Iris pigment epithelial cell (primary cell): ENCODE results near the gene PNKD.

Experiments
- DNase-seq: peaks from one replicate; pipeline ENCODE4 v3.0.0-alpha.2; 2011; ENCODE audit warnings: low read depth

Gene PNKD

GRCh38 chr2:218370410-218371063, 100.2 kb downstream of the PNKD start:
- peak; percentile 81 for DNase-seq

- DNase-seq = no peak
Observed at GRCh38 chr2:218371983-218372350, 101.6 kb downstream of the PNKD start.

DNA sequence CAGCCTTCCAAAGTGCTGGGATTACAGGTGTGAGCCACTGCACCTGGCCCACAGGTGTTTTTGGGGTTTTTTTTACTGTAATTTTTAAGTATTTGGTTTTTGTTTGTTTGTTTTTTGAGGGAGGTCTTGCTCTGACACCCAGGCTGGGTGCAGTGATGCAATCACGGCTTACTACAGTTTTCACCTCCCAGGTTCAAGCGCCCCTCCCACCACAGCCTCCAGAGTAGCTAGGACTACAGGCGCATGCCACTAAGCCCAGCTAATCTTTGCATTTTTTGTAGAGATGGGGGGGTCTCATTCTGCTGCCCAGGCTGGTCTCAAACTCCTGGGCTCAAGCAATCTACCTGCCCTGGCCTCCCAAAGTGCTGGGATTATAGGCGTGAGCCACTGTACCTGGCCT, 104.5 kb downstream of the PNKD start:
- no peak for DNase-seq

DNA sequence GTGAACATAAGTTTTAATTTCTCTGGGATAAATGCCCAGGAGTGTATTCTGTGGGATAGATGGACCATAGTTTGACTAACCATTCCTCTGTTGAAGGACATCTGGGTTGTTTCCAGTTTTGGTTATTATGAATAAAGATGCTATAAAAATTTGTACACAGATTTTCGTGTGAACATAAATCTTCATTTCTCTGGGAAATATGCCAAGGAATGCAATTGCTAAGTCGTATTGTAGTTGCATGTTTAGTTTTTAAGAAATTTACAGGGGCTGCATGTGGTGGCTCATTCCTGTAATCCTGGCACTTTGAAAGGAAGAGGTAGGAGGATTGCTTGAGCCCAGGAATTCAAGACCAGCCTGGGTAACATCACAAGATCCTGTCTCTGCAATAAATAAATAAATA, 104.9 kb downstream of the PNKD start:
- peak; percentile 76 for DNase-seq

GRCh38 chr2:218378053-218378452, 107.7 kb downstream of the PNKD start:
- DNase-seq = no peak

- DNase-seq = no peak
Observed at GRCh38 chr2:218381916-218382366, 111.6 kb downstream of the PNKD start, which contains the start of gene SLC11A1. SLC11A1 (plus strand) TSS chr2:218382273; CDS start chr2:218382369, 96 bp downstream.

DNA sequence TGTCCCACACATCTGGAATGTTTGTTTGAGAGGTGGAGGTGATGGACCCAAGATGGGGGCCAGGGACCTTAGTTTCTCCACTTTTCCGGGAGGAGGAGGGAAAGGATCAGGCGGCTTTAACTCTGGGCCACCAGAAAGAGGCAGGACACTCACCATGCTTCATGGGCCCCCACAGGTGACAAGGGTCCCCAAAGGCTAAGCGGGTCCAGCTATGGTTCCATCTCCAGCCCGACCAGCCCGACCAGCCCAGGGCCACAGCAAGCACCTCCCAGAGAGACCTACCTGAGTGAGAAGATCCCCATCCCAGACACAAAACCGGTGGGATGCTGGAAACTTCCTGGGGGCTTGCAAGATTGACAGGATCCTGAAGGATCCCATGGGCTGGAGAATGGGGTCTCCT, 112.5 kb downstream of the PNKD start:
- DNase-seq = no peak

DNA sequence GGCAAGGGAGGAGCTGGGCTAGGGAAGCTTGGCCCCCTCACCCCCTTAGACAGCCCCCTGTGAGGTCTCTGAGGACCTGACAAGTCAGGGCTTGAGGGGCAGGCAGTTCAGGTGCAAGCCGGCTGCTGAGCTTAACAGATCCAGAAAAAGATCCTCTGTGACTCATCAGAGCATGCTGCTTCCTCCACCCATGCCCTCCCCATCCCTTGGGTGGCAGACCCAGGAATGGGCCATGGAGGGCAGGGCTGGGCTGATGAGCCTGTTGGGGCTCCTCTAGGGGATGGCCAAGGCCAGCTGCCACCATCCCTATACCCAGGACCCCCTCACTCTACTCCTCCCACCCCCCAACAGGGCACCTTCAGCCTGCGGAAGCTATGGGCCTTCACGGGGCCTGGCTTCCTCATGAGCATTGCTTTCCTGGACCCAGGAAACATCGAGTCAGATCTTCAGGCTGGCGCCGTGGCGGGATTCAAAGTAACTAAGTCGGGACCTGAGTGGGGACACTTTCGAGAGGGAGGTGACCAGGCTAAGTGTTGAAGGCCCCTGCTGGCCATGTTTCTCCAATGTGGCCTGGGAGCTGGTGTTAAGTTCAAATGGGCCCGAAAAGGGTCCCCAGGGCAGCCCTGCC, 113.7 kb downstream of the PNKD start:
- DNase-seq = no peak

GRCh38 chr2:218384975-218385374, 114.7 kb downstream of the PNKD start:
- DNase-seq = no peak

GRCh38 chr2:218386505-218387368, 116.4 kb downstream of the PNKD start:
- no peak for DNase-seq

DNA sequence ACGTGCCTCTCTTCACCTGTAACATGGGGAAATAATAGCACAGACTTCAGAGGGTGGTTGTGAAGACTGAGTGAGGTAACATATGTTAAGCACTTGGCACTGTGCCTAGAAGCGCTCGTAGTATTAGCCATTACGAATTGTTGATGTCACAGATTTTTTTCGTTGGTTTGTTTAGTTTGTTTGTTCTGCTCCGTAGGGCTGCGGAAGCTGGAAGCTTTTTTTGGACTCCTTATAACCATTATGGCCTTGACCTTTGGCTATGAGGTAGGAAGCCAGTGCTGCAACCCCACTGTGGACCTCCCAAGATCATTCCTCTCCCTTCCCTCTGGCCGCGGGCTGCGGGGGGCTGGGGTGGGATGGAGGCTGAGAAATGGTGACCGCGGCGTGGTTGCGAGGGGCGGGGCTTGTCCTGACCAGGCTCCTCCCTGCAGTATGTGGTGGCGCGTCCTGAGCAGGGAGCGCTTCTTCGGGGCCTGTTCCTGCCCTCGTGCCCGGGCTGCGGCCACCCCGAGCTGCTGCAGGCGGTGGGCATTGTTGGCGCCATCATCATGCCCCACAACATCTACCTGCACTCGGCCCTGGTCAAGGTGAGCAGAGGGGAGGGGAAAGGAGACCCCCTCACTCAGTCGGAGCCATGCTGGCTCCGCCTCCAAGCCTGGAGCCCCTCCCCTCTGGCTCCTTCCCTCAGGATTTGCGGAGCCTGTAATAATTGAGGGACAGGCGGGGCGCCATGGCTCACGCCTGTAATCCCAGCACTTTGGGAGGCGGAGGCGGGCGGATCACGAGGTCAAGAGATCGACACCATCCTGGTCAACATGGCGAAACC, 117.3 kb downstream of the PNKD start:
- peak; percentile 86 for DNase-seq

DNA sequence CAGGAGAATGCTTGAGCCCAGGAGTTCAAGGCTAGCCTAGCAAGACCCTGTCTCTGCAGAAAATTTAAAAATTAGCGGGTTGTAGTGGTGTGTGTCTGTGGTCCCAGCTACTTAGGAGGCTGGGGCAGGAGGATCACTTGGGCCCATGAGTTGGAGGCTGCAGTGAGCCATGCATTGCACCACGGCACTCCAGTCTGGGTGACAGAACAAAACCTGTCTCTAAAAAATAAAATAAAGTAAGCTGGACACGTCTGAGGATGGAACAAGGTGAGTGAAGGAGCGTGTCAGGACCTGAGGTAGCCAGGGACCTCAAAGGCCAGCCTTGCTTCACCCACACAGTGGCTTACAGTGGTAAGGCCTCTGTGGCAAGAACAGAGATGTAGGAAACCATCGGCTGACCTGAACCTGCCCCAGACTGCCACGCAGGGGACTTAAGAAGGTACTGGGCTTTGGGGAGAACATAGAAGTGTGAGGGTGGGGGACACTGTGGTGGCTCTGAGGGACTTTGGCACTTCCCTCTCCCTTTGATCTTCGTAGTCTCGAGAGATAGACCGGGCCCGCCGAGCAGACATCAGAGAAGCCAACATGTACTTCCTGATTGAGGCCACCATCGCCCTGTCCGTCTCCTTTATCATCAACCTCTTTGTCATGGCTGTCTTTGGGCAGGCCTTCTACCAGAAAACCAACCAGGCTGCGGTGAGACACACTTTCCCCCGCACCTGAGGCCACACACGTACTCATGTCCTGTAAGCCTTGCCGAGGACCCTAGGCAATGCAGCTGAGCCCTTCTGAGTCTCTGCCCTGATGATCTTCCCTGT, 119.2 kb downstream of the PNKD start:
- no peak for DNase-seq

GRCh38 chr2:218391202-218391601, 120.9 kb downstream of the PNKD start:
- DNase-seq = no peak

DNA sequence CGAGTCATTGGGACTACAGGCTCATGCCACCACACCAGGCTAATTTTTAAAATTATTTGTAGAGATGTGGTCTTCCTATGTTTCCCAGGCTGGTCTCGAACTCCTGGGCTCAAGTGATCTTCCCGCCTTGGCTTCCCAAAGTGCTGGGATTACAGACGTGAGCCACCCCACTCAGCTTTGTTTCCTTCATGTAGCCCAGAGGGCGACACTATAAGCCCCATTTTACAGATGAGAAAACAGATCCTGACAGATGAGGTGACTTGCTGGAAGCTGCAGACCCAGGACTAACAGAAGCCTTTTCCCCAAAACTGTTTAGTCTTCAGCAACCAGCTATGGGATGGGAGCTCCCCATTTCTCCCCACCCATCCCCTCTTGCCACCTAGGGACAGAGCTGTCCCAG, 122.1 kb downstream of the PNKD start:
- no peak for DNase-seq

DNA sequence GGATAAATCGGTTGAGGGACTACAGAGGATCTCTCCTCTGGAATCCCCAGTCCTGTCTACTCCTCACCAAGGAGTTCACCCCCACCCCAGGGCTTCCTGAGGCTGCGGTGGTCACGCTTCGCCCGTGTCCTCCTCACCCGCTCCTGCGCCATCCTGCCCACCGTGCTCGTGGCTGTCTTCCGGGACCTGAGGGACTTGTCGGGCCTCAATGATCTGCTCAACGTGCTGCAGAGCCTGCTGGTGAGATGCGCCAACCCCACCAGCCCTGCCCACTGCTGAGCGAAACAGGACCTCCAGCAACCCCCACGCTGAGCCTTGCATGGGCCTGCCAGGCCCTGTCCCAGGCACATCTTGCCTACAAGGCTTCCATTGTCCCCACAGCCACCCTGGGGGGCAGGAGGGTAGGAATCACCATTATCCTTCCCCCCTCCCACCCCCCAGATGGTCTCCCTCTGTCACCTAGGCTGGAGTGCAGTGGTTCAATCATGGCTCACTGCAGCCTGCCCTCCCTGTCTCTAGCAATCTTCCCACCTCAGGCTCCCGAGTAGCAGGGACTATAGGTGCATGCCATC, 122.7 kb downstream of the PNKD start:
- DNase-seq = no peak

DNA sequence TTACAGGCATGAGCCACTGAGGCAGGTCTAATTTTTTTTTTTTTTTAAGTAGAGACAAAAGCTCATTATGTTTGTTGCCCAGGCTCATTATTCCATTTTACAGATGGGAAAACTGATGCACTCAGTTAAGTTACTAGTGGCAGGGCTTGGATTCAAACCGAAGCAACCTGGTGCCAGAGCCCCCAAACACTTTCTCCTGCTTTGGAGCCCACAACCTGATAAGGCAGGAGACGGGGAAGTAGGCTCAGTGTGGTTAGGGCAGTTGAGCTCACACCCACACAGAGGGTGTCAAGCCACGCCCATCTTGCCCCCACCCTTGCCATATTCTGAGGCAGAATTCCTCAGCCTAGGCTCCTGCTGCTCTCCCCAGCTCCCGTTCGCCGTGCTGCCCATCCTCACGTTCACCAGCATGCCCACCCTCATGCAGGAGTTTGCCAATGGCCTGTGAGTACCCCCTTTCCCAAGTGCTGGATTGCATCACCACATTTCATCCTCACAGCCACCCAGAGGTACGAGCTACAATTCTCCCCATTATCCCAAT, 123.5 kb downstream of the PNKD start:
- no peak for DNase-seq

DNA sequence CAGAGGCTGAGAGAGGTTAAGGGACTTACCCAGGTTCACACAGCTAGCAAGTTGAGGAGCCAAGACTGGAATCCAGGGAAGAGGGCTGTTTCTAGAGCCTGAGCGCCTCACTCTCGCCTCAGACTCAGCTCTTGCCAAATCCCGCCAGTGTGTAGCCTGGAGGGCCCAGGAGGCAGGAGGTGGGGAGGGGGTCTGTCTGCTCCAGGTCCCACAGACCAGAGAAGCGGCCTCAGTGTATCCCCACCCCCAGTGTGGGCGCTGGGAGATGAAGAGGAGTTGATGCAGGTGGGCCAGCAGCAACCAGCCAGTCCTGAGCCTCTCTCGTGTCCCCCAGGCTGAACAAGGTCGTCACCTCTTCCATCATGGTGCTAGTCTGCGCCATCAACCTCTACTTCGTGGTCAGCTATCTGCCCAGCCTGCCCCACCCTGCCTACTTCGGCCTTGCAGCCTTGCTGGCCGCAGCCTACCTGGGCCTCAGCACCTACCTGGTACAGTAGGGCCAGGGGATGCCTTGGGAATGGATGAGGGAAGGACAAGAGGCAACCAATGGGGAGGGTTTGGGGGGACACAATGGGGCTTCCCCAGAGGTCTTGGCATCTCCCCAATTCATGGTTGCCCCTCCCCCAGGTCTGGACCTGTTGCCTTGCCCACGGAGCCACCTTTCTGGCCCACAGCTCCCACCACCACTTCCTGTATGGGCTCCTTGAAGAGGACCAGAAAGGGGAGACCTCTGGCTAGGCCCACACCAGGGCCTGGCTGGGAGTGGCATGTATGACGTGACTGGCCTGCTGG, 124.2 kb downstream of the PNKD start:
- DNase-seq = no peak

GRCh38 chr2:218395090-218395444, 124.7 kb downstream of the PNKD start:
- no peak for DNase-seq

DNA sequence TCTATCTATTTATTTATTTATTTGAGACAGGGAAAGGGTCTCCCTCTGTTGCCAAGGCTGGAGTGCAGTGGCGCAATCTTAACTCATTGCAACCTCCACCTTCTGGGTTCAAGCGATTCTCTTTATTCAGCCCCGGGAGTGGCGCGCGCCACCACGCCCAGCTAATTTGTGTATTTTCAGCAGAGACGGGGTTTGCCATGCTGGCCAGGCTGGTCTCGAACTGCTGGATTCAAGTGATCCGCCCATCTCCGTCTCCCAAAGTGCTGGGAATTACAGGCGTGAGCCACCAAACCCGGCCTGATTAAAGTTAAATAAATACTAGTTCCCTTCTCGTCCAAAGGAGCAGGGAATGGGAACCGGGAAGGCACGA, 125.1 kb downstream of the PNKD start:
- DNase-seq = no peak
